GM18951 (cell line): ENCODE results near the gene LRRC46.

Experiments
- POLR2A ChIP-seq: IDR thresholded peaks from 4 replicates; pipeline ENCODE4 v1.6.1; 2011; ENCODE audit warnings: mild to moderate bottlenecking; ENCODE audit not compliant: insufficient read length, insufficient read depth; ENCODE audit errors: extremely low read depth
- in situ Hi-C: fragments of 300-500 bp; cut with MboI; formaldehyde crosslinking; loops from one replicate; pipeline ENCODE4 v1.12.0; 2022; ENCODE audit warnings: low sequenced_read_pairs, mixed read lengths, inconsistent platforms; ENCODE audit not compliant: unreplicated experiment

Gene LRRC46

GRCh38 chr17:47831003-47831933, at the start of gene LRRC46, which contains the start of gene MRPL10:
LRRC46 (plus strand) TSS chr17:47831670; CDS start chr17:47831990, 320 bp downstream.
MRPL10 (minus strand) TSS chr17:47831541; CDS start chr17:47831511, 30 bp downstream.
- in situ Hi-C loops, result no loop called here
- TF ChIP-seq POLR2A, result peak; percentile 98

- in situ Hi-C loops, result no loop called here
- no peak for TF ChIP-seq POLR2A
Measured at GRCh38 chr17:47785538-47786123, 45.8 kb upstream of the LRRC46 start.

GRCh38 chr17:47789611-47790561, 41.6 kb upstream of the LRRC46 start:
- in situ Hi-C loops, result no loop called here
- TF ChIP-seq POLR2A, result no peak

GRCh38 chr17:47791025-47791424, 40.4 kb upstream of the LRRC46 start:
- TF ChIP-seq POLR2A, result no peak
- in situ Hi-C loops, result no loop called here

GRCh38 chr17:47792457-47792856, 39.0 kb upstream of the LRRC46 start:
- TF ChIP-seq POLR2A, result no peak
- in situ Hi-C loops, result no loop called here

GRCh38 chr17:47792979-47793378, 38.5 kb upstream of the LRRC46 start:
- TF ChIP-seq POLR2A, result no peak
- in situ Hi-C loops, result no loop called here

GRCh38 chr17:47797797-47798196, 33.7 kb upstream of the LRRC46 start:
- in situ Hi-C loops, result no loop called here
- TF ChIP-seq POLR2A, result no peak

GRCh38 chr17:47800686-47801085, 30.8 kb upstream of the LRRC46 start:
- in situ Hi-C loops, result no loop called here
- no peak for TF ChIP-seq POLR2A

GRCh38 chr17:47801176-47801765, 30.2 kb upstream of the LRRC46 start:
- no peak for TF ChIP-seq POLR2A
- in situ Hi-C loops, result no loop called here

- no peak for TF ChIP-seq POLR2A
- in situ Hi-C loops, result no loop called here
Measured at GRCh38 chr17:47801906-47802305, 29.6 kb upstream of the LRRC46 start.

GRCh38 chr17:47802341-47803022, 29.0 kb upstream of the LRRC46 start:
- in situ Hi-C loops, result no loop called here
- TF ChIP-seq POLR2A, result no peak

- no peak for TF ChIP-seq POLR2A
- in situ Hi-C loops, result no loop called here
Measured at GRCh38 chr17:47803201-47803600, 28.3 kb upstream of the LRRC46 start.
